D721Med (cell line): Measurements from ENCODE around the gene GRAPL.
"Not testable (repeated sequence)": the region's sequence is repeated elsewhere in the genome, so short reads cannot be mapped to it uniquely, and the experiment has no call there.

Experiments used
- DNase-seq: peaks from one replicate; pipeline ENCODE4 v3.0.0; 2011; ENCODE audit warnings: low spot score; ENCODE audit not compliant: insufficient read length
- FAIRE-seq: peaks from 2 replicates; lab custom pipeline; 2011; peaks lifted over from hg19 to GRCh38; lab: Jason Lieb, UNC
- CTCF ChIP-seq: IDR thresholded peaks from 2 replicates; pipeline ENCODE4 v1.5.1; 2012; ENCODE audit warnings: mild to moderate bottlenecking, control low read depth; ENCODE audit not compliant: insufficient read depth; ENCODE audit errors: missing control alignments

GRAPL gene

GRCh38 chr17:19135391-19135790 is 8.0 kb downstream of the GRAPL start:
- not testable (repeated sequence) for FAIRE-seq, DNase-seq

GRCh38 chr17:19136138-19136537 is 8.7 kb downstream of the GRAPL start:
- not testable (repeated sequence) for FAIRE-seq, DNase-seq

GRCh38 chr17:19136605-19137004 is 9.2 kb downstream of the GRAPL start:
- FAIRE-seq, DNase-seq: not testable (repeated sequence)

GRCh38 chr17:19137959-19138358 is 10.6 kb downstream of the GRAPL start:
- not testable (repeated sequence) for FAIRE-seq

GRCh38 chr17:19141366-19142155 is 14.2 kb downstream of the GRAPL start:
- not testable (repeated sequence) for FAIRE-seq, DNase-seq

More at GRCh38 chr17:19137959-19138358, 10.6 kb downstream of the GRAPL start:
- not testable (repeated sequence) for DNase-seq

- FAIRE-seq, DNase-seq: not testable (repeated sequence)
- TF ChIP-seq CTCF = peak; percentile 10
Observed at GRCh38 chr17:19142419-19142818, 15.0 kb downstream of the GRAPL start.

GRCh38 chr17:19143097-19143777 is 15.8 kb downstream of the GRAPL start:
- not testable (repeated sequence) for FAIRE-seq, DNase-seq

GRCh38 chr17:19144373-19144772 is 17.0 kb downstream of the GRAPL start:
- DNase-seq, FAIRE-seq: not testable (repeated sequence)

- FAIRE-seq, DNase-seq: not testable (repeated sequence)
Observed at GRCh38 chr17:19145471-19145870, 18.1 kb downstream of the GRAPL start.

- FAIRE-seq = not testable (repeated sequence)
Observed at GRCh38 chr17:19150678-19151615, 23.6 kb downstream of the GRAPL start.

GRCh38 chr17:19157628-19158027 is 30.2 kb downstream of the GRAPL start:
- DNase-seq, FAIRE-seq: not testable (repeated sequence)

More at GRCh38 chr17:19150678-19151615, 23.6 kb downstream of the GRAPL start:
- DNase-seq = not testable (repeated sequence)

GRCh38 chr17:19158478-19158877 is 31.1 kb downstream of the GRAPL start:
- FAIRE-seq, DNase-seq: not testable (repeated sequence)

- not testable (repeated sequence) for FAIRE-seq, DNase-seq
Observed at GRCh38 chr17:19158938-19159337, 31.5 kb downstream of the GRAPL start.

- not testable (repeated sequence) for FAIRE-seq, DNase-seq
Observed at GRCh38 chr17:19161308-19162107, 34.1 kb downstream of the GRAPL start.

- not testable (repeated sequence) for FAIRE-seq, DNase-seq
Observed at GRCh38 chr17:19162384-19163216, 35.2 kb downstream of the GRAPL start.

GRCh38 chr17:19174422-19174821 is 47.0 kb downstream of the GRAPL start:
- DNase-seq, FAIRE-seq: not testable (repeated sequence)
